ENCODE data around the gene MYOZ2.

Gene MYOZ2

DNA sequence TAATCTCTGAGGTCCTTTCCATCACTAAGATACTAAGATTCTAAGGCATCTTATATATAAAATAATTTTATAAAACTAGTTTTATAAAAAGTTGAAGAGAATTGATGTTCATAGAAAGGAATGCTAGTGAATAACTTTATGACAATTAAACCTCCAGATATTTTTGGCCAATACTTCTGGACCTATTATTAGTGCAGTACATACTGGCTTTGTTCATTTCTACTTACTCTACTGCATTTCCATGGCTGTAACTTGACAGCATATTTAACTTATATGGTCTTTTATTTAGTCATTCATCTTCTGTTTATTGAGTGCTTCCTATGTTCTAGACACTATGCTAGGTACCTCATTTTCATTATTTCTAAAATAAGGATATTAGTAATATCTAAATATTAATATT is 70.1 kb downstream of the MYOZ2 start:
- DNase-seq, result no peak

DNA sequence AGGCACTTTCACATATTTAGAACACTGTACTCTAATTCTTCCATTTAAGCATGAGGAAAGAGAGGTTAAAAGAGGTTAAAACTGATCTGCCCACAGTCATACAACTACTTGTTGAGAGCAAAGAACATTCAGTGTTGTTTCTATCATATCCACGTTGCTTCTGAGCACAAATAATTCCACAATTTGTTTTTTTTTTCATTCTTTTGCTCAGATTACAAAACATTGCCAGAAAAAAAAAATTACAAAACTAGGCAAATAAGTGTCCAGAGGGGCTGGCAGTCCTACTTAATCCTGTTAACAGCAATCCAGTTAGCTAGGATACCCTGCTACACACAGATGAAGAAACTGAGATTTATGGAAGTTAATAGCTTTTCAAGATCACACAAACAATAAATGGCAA is 70.5 kb downstream of the MYOZ2 start:
- DNase-seq, result no peak

- DNase-seq, result no peak
These were observed 71.4 kb downstream of the MYOZ2 start for GRCh38 chr4:119207051-119207450.

- no peak for DNase-seq
These were observed 73.4 kb downstream of the MYOZ2 start for GRCh38 chr4:119209077-119209476.

DNA sequence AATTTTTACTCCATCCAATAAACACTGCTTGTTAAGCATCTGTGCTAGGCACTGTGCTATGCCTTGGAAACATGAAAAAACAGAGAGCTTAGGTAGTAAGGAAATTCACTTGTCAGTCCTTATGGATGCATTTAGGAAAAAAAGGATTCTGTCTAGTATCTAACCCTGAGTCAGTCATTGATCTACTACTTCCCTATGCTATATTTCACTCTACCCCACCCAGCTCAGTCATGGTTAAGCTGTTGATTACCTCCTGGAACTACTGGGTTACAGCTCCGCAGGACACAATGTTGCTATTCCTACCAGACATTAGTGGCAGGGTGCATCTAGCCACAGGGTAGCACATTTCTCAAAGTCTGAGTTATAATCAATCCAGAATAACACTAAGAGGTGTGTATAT is 74.0 kb downstream of the MYOZ2 start:
- DNase-seq, result no peak

- DNase-seq, result no peak
These were observed 75.1 kb downstream of the MYOZ2 start for GRCh38 chr4:119210775-119211174.

- DNase-seq, result no peak
These were observed 76.2 kb downstream of the MYOZ2 start for GRCh38 chr4:119211867-119212233.

GRCh38 chr4:119212234-119212963 is 76.8 kb downstream of the MYOZ2 start, which contains the start of gene USP53:
TSS of gene USP53 (plus strand) at chr4:119212713. CDS start at chr4:119239760, 27,047 bp downstream.
- peak; percentile 89 for DNase-seq

- DNase-seq, result peak; percentile 35
These were observed 77.5 kb downstream of the MYOZ2 start for GRCh38 chr4:119212964-119213606.

DNA sequence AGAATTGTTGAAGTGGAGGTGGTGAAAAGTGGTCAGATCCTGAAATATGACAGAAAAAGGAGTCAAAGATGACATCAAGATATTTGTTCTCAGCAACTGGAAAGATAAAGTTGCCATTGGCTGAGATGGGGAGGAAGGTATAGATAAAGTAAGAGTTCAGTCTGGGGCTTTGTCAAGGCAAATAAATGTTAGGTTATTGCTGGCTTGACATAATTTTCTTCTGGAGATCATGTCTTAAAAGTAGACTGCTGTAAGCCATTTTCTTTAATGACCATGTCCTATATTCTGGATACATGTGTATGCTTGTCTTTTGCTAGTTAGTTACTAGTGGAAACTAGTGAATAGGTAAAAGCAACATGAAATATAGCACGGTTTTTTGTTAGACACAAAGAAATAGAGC is 82.5 kb downstream of the MYOZ2 start:
- DNase-seq, result no peak

DNA sequence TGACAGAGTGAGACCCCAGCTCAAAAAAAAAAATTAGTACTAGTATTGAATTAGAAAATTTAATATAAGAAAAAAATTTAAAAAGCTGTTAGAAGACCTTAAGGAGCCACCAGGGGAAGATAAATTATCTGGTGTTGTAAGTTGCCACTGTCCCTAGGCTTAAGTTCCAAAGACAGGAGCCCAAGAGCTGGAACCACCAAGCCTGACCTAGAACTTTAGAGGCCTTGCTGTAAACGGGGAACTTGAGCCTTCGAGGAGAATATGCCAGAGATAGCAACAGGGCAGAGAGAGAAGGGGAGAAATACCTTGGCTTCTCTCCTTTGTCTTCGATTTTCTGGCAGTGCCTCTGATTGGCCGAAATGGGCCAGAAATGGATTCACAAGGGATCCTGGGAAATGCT is 85.8 kb downstream of the MYOZ2 start:
- no peak for DNase-seq

DNA sequence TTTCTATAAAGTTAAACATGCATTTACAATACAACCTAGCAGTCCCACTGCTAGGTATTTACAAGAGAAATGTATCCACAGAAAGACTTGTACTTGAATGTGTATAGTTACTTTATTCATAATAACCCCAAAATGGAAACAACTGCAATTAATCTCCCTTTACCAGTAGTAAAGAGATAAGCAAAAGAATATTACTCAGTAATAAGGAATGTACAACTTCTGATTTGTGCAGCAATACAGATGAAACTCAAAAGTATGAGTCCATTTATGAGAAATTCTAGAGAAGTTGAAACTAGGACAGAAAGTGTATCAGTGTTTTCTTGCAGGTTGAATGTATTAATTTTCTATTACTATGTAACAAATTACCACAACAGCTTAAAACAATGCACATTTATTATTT is 92.1 kb downstream of the MYOZ2 start:
- DNase-seq, result no peak

DNA sequence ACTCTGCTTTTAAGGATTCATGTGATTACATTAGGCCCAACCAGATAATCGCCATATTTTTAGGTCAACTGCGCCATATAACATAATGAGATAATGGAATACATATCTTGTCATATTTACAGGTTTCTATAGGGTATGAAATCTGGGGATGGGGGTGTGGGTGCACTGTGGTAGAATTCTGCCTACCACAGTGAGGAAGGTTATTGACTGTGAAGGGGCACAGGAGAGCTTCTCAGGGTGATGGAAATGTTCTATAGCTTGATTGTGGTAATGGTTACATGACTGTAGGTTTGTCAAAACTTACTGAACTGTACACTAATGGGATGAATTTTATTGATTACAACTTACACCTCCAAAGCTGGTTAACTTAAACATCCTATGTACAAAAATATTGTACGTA is 92.8 kb downstream of the MYOZ2 start:
- DNase-seq, result no peak

DNA sequence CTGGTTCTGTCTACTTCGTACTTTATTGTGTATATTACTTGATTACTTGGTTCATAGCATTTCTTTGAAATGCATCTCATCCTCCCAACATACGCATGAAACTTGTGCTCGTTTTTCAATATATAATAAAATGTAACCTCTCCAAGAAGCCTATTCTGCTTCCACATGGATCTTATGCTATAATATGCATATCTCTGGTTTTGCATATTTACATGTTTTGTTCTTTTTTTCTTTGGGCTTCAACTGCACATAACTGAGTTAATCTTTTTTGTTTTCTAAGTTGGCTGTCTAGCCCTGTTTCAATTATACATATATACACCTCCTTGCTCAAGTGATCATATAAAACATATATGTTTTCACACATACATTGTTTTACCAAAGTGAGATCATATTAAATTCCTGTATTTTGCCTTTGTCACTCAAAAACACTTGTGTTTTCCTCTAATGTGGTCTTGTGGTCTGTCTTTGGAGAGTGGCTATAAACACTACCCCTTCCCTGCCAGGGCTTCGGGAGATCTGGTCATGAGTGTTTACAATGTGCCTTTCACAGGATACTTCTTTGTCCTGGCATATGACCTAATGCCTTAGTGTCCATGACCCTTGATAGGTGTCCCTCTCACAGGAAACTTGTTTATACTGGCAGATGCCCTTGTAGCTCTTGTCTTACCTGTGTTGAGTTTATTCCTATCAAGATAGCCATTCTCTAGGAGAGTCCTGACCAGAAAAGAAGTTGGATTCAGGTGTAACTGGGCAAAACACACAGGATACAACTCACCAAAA is 94.5 kb downstream of the MYOZ2 start:
- DNase-seq, result no peak

DNA sequence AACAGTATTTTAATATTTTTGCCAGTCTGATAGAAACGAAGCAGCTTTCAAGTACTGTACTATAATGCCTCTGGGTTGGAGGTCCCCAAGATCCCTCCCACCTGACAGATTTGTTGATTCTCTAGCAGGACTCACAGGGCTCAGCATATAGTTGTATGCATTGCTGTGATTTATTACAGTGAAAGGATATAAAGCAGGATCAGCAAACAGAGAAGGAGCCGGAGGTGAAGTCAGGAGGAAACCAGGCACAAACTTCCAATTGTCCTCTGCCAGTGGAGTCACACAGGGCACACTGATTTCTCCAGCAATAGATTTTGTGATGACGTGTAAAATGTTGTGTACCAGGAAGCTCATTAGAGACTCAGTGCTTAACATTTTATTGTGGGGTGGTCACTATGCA is 95.9 kb downstream of the MYOZ2 start:
- DNase-seq, result no peak

DNA sequence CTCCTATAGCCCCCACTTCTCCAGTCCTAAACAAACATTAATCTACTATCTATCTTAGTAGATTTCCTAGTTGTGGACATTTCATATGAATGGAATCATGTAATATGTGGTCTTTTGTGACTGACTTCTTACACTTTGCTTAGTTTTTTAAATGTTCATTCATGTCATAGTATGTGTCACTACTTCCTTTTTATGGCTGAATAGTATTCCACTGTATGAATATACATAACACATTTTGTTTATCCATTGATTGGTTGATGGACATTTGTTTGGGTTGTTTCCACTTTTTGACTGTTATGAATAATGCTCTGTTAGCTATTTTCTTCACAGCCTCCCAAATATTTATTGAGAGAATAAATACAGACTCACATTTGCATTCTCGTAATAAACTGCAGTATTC is 96.7 kb downstream of the MYOZ2 start:
- no peak for DNase-seq

DNA sequence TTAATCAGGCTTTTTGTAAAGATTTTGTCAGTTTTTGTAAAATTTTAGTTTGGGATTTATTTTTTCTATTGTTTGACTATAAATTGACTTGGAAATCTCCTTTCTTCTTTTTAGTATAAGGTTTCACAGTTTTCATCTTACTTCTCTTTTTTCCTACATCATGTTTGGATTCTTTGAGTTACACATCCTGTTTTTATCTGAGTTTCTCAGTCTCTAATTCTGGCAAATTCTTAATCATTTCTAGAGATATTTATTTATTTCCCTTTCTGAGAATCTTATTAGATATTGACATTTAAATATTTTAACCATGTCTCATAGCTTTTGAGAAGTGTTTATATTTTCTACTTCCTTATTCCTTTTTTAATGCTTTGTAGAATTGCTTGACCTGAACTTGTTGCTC is 97.6 kb downstream of the MYOZ2 start:
- no peak for DNase-seq

DNA sequence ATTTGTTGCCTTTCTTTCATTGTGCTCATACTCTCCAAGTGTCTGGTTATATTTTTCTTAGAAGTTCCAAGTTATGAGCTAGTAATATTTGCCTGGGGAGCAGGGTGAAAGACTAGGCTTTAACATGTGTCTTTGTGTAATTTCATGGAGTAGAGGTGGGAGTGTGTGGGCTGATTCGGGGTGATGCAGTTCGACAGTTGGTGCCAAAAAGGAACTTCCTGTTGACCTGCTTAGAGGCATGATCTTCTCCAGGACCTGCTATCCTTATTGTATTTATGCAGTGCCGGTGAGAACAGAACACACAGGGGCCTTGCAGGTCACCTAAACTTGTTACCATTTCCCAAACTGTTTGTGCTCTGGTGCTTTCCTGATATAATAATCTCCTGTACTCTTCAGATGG is 98.1 kb downstream of the MYOZ2 start:
- DNase-seq, result no peak

- DNase-seq, result no peak
These were observed 101.6 kb downstream of the MYOZ2 start for GRCh38 chr4:119237201-119237600.

Measured in NCI-H2171 treated with DMSO at 0.1 percent for 48 hours (cell line).